Mucosa of stomach (tissue), 1 donor: Measurements from ENCODE around the gene SLIT3.

ENCODE experiments used
- H3K27me3 ChIP-seq: one replicate; pipeline ENCODE4 v1.7.0; 2013; ENCODE audit warnings: mild to moderate bottlenecking, low read length; ENCODE audit not compliant: control insufficient read depth, insufficient read depth
- H3K36me3 ChIP-seq: one replicate; pipeline ENCODE4 v1.7.0; 2013; ENCODE audit warnings: low read length; ENCODE audit not compliant: control insufficient read depth, insufficient read depth
- H3K4me1 ChIP-seq: one replicate; pipeline ENCODE4 v1.7.0; 2013; ENCODE audit warnings: mild to moderate bottlenecking, low read length; ENCODE audit not compliant: control insufficient read depth, insufficient read depth
- H3K4me3 ChIP-seq: one replicate; pipeline ENCODE4 v1.7.0; 2013; ENCODE audit warnings: low read length
- H3K9ac ChIP-seq: one replicate; pipeline ENCODE4 v1.7.0; 2013; ENCODE audit warnings: mild to moderate bottlenecking, low read length, moderate library complexity
- H3K9me3 ChIP-seq: one replicate; pipeline ENCODE4 v1.7.0; 2013; ENCODE audit warnings: mild to moderate bottlenecking, low read length, moderate library complexity; ENCODE audit not compliant: control insufficient read depth
- donor health status: Pancreatic carcinoma.

SLIT3 gene

DNA sequence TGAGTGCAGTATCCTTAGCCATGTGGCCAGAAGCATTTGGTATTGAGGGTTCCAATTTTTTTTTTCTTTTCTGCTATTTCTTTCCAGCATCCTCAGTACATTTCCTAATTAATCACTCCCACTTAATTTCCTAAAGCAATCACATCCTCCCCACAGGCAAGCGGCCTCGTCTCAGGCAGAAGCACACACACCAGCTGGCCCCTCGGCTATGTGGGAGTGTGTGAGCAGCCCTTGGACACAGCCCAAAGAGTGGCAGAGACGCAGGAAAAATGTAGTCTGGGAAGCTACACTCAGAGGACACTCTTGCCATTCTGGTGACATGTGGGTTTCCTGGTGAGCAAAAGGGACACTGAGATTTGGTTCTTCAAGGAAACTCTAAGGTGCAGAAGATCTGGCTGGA lies 20.7 kb downstream of the SLIT3 start:
- no peaks in the 10 kb centered on the region for H3K36me3 ChIP-seq
- no peaks in the 10 kb centered on the region for H3K27me3 ChIP-seq
- H3K4me1 ChIP-seq: no peaks in the 10 kb centered on the region
- H3K9ac ChIP-seq: no peak overlapping the region
- H3K9me3 ChIP-seq: no peaks in the 10 kb centered on the region
- H3K4me3 ChIP-seq: no peak overlapping the region

DNA sequence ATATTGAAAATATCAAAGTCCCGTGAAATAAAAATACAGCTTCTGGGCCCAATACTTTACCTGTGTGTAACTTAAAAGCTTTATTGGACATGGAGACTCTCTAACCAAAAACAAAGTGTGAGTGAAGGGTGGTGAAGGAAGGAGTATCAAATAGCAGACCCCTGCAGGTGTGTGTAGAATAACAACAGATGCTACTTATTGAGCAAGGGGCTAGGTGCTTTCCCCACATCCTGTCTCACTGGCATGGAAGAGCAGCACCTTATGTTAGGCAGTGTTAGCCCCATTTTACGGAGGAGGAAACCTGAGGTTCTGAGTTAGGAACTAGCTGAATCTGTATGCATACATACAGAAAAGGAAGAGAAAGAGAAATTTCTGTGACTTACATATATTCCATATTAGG lies 21.8 kb downstream of the SLIT3 start:
- no peak overlapping the region for H3K9ac ChIP-seq
- no peaks in the 10 kb centered on the region for H3K4me1 ChIP-seq
- no peaks in the 10 kb centered on the region for H3K9me3 ChIP-seq
- no peaks in the 10 kb centered on the region for H3K27me3 ChIP-seq
- no peaks in the 10 kb centered on the region for H3K36me3 ChIP-seq
- no peak overlapping the region for H3K4me3 ChIP-seq

DNA sequence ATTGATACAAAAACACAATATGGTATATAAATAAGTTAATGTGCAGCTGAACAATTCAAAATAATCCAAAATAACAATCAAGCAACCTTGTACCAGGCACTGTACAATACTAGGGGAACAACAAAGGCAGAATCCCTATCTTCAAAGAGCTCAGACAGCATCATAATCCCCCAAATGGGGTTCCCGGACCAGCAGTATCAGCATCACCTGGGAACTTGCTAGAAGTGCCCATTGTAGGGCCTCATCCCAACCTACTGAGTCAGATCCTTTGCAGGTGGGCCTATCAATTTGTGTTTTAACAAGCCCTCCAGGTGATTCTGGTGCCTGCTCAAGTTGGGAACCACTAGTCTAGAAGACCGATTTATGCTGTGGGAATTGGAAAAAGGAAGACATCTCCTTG lies 27.1 kb downstream of the SLIT3 start:
- Histone ChIP-seq H3K4me1 (no peaks in the 10 kb centered on the region), H3K4me3 (no peak overlapping the region), H3K9me3 (no peaks in the 10 kb centered on the region), H3K36me3 (no peaks in the 10 kb centered on the region), H3K9ac (no peak overlapping the region), H3K27me3 (no peaks in the 10 kb centered on the region)

DNA sequence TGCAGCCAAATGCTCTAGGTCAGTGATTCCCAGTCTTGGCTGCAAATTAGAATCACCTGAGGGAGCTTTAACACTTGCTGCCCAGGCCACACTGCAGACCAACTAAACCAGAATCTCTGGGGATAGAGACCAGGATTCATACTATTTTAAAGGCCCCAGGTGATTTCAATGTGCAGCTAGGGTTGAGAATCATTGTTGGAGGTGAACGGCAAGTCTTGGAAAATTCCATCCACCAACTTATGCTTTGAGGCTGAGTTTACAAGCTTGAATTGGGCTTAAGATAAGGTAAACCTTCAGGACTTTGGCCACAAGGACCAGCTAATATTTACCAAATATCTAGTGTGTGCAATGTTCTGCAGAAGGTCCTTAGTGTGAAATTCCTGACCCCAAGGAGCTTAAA lies 27.5 kb downstream of the SLIT3 start:
- Histone ChIP-seq H3K36me3 (no peaks in the 10 kb centered on the region), H3K9ac (no peak overlapping the region)

DNA sequence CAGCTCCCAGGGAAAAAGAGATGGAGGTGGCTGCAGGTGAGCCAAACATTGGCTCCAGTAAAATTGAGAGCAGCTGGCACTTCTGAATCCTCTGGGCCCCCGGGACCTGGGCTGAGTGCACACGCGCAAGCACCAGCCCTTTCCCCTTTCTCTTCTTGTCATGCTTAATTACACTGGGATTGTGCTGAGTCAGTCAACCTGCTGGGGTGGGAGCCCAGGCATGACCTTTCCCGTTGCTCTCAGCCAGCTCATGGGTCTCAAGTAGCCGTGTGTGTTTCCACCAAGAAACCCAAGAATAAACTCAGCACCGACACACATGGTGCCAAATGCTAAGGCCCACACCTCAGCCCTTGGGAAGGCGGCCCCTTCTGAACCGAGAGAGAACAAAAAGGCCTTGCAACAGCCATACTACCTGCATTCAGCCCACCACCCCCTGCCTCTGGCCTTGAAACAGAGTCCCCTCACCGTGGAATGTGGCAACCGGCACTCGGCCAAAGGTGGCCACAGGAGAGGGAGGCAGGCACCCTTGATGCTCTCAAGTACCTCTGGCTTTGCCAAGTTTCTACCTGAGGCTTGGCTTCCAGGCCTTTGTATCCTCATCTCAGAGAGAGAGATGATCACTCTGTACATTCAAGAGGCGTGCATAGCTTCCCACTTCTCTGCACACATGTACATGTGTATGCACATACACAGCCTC lies 28.1 kb downstream of the SLIT3 start:
- Histone ChIP-seq H3K27me3 (no peaks in the 10 kb centered on the region), H3K9ac (no peak overlapping the region), H3K4me3 (no peak overlapping the region), H3K4me1 (no peaks in the 10 kb centered on the region), H3K36me3 (no peaks in the 10 kb centered on the region), H3K9me3 (no peaks in the 10 kb centered on the region)

More for the DNA sequence above, 27.5 kb downstream of the SLIT3 start:
- Histone ChIP-seq H3K4me1 (no peaks in the 10 kb centered on the region), H3K4me3 (no peak overlapping the region), H3K27me3 (no peaks in the 10 kb centered on the region), H3K9me3 (no peaks in the 10 kb centered on the region)

DNA sequence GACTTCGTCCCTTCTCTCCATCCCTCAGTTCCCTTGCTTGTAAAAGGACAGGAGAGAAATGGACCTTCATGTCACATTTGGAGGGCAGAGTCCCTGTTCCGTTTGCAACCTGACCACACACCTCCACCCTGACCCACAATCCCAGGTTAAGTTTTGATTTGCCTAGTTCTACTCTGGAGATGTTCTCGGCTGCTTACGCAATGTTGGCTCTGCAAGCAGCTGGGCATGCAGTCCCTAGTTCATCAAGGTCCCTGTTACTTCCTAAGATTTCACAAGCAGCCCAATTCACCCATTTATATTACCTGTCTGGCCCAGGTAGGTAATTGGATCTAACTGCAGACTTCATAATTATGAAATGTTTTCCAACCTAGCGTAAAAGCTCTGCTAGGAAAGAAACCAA lies 28.8 kb downstream of the SLIT3 start:
- H3K4me3 ChIP-seq: no peak overlapping the region
- no peak overlapping the region for H3K9ac ChIP-seq
- no peaks in the 10 kb centered on the region for H3K9me3 ChIP-seq

DNA sequence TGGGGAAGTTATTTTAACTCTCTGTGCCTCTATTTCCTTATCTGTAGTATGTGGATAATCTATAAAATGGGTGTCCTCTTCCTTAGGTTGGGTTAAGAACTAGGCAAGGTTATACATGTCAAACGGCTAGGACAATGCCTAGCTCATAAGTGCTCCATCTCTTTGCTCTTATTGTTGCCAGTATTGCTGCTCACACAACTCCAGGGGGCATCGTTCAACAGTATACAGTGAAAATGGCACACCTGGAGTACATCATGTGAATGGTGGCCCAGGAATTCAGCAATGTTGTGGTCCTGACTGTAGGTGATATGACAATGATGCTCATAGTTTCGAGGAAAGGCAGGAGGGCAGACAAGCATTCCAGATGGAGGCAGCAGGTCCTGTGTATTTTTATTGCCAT lies 30.1 kb downstream of the SLIT3 start:
- Histone ChIP-seq H3K36me3 (no peaks in the 10 kb centered on the region), H3K9me3 (no peaks in the 10 kb centered on the region), H3K4me3 (no peak overlapping the region), H3K9ac (no peak overlapping the region), H3K27me3 (no peaks in the 10 kb centered on the region), H3K4me1 (no peaks in the 10 kb centered on the region)

More for the DNA sequence above, 28.8 kb downstream of the SLIT3 start:
- H3K36me3 ChIP-seq: no peaks in the 10 kb centered on the region
- no peaks in the 10 kb centered on the region for H3K27me3 ChIP-seq
- H3K4me1 ChIP-seq: no peaks in the 10 kb centered on the region

DNA sequence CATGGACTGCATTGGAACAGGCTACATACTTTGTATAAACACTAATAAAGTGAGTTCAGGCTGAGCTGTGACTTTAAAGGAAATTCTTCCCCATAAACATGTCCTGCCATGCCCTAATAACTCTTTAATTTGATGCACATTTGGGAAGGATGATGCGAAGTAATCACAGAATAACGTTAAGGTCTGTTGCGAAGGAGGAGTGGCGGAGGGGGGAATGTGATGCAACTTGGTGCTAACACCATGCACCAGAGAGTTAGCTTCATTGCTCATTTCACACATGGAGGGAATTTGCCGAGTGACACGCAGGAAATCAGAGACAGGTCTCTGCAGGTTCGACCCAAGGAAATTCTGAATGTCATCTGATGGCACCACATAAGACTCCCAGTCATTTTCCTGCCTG lies 32.9 kb downstream of the SLIT3 start:
- Histone ChIP-seq H3K9me3 (no peaks in the 10 kb centered on the region), H3K27me3 (no peaks in the 10 kb centered on the region), H3K9ac (no peak overlapping the region), H3K4me1 (no peaks in the 10 kb centered on the region), H3K4me3 (no peak overlapping the region), H3K36me3 (no peaks in the 10 kb centered on the region)

DNA sequence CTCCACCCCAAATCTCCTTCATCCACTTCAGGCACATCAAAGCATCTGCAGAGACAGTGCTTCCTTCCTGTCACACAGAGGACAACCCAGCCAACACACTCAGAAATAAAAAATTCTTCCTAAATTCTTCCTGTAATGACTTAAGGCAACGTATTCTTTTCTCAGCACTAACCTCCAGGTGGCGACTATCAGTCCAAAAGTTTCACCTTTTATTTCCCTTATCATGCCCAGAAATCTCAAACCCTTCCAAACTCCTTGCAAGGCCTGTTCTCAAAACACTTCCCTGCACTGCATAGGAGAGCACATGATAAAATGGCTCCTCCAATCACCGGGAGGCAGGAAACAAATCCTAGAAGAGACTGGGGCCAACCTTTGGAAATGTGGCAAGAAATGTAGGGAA lies 35.1 kb downstream of the SLIT3 start:
- Histone ChIP-seq H3K27me3 (no peaks in the 10 kb centered on the region), H3K4me3 (no peak overlapping the region), H3K9ac (no peak overlapping the region), H3K36me3 (no peaks in the 10 kb centered on the region), H3K4me1 (no peaks in the 10 kb centered on the region), H3K9me3 (no peaks in the 10 kb centered on the region)

DNA sequence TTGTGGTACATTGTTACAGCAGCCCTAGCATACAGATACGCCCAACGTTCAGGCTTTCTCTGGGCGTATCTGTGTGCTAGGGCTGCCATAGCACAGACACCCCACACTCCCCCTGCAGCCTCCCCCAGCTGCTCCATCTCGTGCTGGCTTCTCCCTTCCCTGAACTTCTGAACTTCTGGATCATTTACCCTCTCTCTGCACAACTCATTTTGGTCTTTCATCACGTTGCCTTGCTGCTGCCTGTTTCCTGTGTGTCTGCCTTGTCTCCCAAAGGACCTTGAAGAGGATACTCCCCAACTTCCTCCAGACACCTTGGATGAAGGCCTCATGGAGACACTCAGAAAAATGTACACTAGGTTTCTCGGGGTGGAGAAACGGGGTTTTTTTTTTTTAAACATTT lies 37.3 kb downstream of the SLIT3 start:
- Histone ChIP-seq H3K36me3 (no peaks in the 10 kb centered on the region), H3K9ac (no peak overlapping the region), H3K27me3 (no peaks in the 10 kb centered on the region), H3K4me1 (no peaks in the 10 kb centered on the region), H3K4me3 (no peak overlapping the region), H3K9me3 (no peaks in the 10 kb centered on the region)

DNA sequence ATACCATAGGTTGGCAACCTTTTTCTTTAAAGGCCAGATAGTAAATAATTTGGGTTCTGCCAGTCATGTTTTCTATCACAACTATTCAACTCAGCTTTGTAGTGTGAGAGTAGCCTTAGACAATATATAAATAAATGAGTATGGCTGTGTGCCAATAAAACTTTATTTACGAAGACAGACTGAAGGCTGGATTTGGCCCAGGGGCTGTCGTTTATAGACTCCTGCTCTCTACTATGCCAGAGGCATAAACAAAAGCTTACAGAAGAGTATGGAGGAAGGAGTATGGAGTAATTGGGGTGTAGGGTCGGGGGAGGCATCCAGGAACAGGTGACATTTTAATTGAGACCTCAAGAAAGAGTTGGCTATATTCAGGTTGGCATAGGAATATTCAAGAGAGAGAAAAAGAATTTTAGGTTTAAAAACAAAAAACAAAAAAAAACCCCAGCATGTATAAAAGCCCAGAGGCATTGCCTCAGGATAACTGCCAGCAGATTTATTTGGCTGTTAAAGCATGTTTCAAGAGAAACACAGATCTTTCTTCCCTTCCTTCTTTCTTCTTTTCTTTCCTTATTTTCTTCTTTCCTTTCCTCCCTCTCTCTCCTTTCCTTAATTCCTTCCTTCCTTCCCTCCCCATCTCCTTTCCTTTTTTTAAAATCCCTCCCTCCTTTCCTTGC lies 39.9 kb downstream of the SLIT3 start:
- Histone ChIP-seq H3K4me3 (no peak overlapping the region), H3K4me1 (no peaks in the 10 kb centered on the region), H3K9me3 (no peaks in the 10 kb centered on the region), H3K27me3 (no peaks in the 10 kb centered on the region), H3K36me3 (no peaks in the 10 kb centered on the region), H3K9ac (no peak overlapping the region)

DNA sequence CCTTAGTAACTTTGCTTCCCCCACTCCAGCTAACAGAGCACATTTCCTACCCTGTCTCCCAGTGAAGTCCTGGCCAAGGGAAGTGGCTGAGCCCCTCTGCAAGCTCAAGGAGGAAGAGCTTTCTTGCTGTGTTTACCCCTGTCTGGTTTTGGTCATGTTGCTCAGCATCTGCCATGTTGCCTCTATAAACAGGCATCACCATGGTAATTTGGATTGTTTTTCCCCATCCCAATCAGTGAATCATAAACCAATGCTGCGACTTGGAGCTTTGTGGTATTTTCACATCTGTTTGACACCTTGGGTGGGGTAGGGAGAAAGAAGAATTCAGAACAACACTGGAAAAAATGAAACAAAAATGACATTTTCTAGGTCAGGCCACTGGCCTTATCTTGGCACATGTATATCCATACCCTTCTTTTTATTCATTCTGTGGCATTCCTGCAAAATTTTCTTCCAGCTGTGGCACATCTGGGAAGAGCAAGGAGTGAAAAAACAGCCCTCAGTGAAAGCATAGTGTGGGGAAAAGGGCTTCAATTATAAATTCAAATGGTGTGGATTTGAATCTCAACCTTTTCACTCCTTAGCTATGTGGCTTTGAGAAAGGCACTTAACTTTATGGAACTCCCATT lies 42.5 kb downstream of the SLIT3 start:
- Histone ChIP-seq H3K9ac (no peak overlapping the region), H3K4me3 (no peak overlapping the region), H3K4me1 (no peaks in the 10 kb centered on the region), H3K9me3 (no peaks in the 10 kb centered on the region), H3K36me3 (no peaks in the 10 kb centered on the region), H3K27me3 (no peaks in the 10 kb centered on the region)
